Measurements from ENCODE around the gene PTGS1.

Gene PTGS1

DNA sequence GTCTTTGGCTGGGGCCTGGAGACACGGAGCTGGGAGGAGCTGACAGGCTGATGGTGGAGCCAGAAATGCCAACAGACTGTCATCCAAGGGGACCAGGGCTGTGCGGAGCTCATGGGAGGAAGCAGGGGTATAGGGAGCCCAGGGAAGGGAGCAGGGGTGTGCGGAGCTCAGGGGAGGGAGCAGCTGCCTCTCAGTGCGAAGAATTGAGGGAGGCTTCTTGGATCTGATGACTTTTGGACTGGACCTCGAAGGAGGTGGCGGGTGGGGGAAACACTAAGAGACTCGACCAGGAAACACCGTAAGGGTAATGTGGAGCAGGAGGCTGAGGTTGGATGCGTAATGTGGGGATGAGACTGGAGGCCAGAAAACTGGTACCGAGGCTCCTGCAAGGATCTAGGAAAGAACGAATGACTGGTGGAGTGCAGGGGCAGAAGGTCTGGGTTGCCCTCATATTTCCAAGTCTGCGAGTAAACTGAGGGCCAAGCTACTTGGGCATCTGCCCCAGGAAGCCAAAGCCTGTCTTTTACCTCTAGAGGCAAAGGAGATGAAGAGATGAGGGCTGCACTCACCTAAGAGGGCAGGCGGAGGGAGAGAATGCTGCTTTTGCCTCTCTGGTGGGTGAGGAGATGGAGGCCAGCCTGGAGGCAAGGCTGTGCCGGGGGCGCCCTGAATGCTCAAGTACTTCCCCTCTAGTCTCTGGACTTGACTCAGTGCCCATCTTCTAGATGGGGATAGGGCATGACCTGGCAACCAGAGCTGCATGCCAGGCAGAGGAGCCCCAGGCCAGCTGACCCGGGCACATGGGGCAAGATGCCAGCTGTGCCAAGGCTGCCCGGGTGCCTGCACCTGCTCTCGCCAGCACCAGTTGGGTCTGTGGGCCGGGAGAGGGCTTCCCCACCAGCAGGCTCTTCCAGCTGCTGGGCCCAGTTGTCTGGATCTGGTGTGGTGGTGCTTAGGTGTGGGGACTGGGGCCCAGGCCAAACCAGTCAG is 2.3 kb downstream of the PTGS1 start:
- POLR2A ChIA-PET = no interaction called here
- CTCF ChIA-PET = no interaction called here
- TF ChIP-seq FOXA1 (IDR thresholded peaks at IDR 0.05) (no peak), LEF1 (IDR thresholded peaks at IDR 0.05; ENCODE audit: borderline replicate concordance) (no peak), CTBP1 (IDR thresholded peaks at IDR 0.05; ENCODE audit: borderline replicate concordance) (no peak), ARNT (IDR thresholded peaks at IDR 0.05) (no peak), HDGF (IDR thresholded peaks at IDR 0.05; ENCODE audit: borderline replicate concordance) (no peak), SP1 (IDR thresholded peaks at IDR 0.05) (no peak), ELF4 (IDR thresholded peaks at IDR 0.05) (no peak), FOXM1 (IDR thresholded peaks at IDR 0.05; ENCODE audit: borderline replicate concordance) (no peak), NFRKB (IDR thresholded peaks at IDR 0.05) (no peak), L3MBTL2 (conservative IDR thresholded peaks at IDR 0.05) (no peak), TARDBP (IDR thresholded peaks at IDR 0.05) (no peak), SUZ12 (IDR thresholded peaks at IDR 0.05) (no peak), BHLHE40 (IDR thresholded peaks at IDR 0.05; ENCODE audit: borderline replicate concordance) (no peak), FOXK2 (IDR thresholded peaks at IDR 0.05) (no peak), ZNF384 (IDR thresholded peaks at IDR 0.05) (no peak)
- TF ChIP-seq, protein P1, sequence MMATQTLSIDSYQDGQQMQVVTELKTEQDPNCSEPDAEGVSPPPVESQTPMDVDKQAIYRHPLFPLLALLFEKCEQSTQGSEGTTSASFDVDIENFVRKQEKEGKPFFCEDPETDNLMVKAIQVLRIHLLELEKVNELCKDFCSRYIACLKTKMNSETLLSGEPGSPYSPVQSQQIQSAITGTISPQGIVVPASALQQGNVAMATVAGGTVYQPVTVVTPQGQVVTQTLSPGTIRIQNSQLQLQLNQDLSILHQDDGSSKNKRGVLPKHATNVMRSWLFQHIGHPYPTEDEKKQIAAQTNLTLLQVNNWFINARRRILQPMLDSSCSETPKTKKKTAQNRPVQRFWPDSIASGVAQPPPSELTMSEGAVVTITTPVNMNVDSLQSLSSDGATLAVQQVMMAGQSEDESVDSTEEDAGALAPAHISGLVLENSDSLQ (IDR thresholded peaks at IDR 0.05) = no peak
- DNase-seq (ENCODE audit: extremely low spot score) = no peak

DNA sequence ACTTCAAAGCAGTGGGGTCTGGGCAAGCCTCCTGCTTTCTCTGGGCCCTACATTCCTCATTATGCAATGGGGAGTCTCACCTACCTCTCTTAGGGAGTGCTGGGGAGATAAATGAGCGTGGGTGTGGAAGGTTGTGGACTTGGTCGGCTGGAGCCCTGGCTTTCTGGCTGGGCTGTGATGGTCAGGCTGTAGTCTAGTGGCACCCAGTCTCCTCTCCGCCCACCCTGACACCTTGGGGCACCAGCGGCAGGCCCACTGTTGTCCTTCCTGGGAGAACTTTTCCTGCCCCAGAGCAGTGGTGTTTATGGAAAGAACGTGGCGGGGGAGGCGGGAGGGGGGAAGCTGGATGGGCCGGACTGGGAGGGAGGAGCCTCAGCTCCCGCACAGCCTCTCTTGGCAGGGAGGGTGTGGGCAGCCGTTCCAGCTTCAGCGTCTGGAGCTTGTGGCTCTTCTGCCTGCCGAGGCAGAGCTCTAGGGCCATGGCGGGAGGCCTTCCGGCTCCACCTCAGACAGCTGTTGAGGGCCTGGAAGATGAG is 4.1 kb downstream of the PTGS1 start:
- CTCF ChIA-PET = no interaction called here
- POLR2A ChIA-PET = no interaction called here
- TF ChIP-seq LEF1 (IDR thresholded peaks at IDR 0.05; ENCODE audit: borderline replicate concordance) = no peak
- no peak for TF ChIP-seq TARDBP (IDR thresholded peaks at IDR 0.05)
- TF ChIP-seq, protein P1 (IDR thresholded peaks at IDR 0.05) = no peak
- TF ChIP-seq FOXA1 (IDR thresholded peaks at IDR 0.05) = no peak
- TF ChIP-seq HDGF (IDR thresholded peaks at IDR 0.05; ENCODE audit: borderline replicate concordance) = no peak
- no peak for TF ChIP-seq CTBP1 (IDR thresholded peaks at IDR 0.05; ENCODE audit: borderline replicate concordance)
- no peak for TF ChIP-seq NFRKB (IDR thresholded peaks at IDR 0.05)
- TF ChIP-seq SUZ12 (IDR thresholded peaks at IDR 0.05) = no peak
- no peak for TF ChIP-seq ZNF384 (IDR thresholded peaks at IDR 0.05)
- TF ChIP-seq SP1 (IDR thresholded peaks at IDR 0.05) = no peak
- no peak for TF ChIP-seq ELF4 (IDR thresholded peaks at IDR 0.05)
- DNase-seq (ENCODE audit: extremely low spot score) = peak; percentile 37

DNA sequence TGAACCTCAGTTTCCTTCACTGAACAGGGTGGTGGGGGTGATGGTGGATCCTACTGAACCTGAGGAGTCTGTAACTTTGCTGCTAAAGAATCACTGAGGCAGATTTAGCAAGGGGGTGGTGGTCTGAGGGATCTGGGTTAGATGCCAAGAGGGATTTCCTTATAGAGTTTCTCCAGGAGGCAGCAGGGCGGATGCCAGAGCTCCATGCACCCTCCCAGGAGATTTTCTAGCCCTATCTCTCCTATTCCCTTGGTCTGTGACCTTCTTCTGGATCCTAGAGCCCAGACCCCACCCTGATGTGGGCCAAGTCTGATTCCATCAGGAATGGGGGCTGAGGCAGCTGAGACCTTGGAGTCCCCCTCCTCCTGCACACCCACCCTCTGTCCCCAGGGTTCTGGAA is 6.0 kb downstream of the PTGS1 start:
- CTCF ChIA-PET = no interaction called here

DNA sequence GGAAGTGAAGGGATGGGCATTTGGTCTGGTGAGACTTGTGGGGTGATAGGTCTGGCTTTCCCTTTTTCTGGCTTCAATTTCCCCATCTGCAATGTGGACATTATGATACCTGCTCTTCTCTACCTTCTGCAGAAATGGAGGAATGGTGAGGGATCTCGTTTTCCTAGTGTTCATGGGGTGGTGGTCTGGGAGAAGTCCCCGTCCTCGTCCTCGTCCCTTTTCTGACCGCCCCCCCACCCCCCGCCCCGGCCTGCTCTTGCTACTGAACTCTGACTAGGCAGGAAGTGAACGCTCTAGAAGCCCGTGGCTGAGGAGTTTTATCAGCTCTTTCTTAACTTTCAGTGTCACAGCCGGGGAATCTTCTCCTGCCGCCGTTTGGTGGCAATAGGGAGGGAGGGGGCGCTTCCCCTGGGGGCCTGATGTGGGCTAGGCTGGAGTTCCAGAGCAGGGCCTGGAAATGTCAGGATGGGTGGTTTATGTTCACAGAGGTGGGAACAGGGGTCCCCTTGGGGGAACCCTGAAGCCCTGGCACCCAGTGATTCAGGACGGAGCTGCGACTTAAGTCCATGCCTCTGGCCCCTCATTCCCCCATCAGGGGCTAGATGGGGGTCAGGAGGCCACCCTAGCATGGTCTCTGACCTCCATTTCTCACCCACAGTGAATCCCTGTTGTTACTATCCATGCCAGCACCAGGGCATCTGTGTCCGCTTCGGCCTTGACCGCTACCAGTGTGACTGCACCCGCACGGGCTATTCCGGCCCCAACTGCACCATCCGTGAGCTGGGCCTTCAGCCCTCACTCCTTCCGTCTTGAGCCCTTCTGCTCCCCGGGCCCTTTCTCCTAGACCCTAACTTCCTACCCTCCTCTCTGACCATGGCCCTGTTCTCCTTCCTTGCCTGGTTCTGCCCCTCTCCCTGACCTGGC is 6.7 kb downstream of the PTGS1 start:
- CTCF ChIA-PET = no interaction called here
- DNase-seq (ENCODE audit: extremely low spot score) = no peak

More for the DNA sequence above, 6.0 kb downstream of the PTGS1 start:
- POLR2A ChIA-PET = no interaction called here
- TF ChIP-seq BHLHE40 (IDR thresholded peaks at IDR 0.05; ENCODE audit: borderline replicate concordance) (no peak), HDGF (IDR thresholded peaks at IDR 0.05; ENCODE audit: borderline replicate concordance) (no peak), FOXM1 (IDR thresholded peaks at IDR 0.05; ENCODE audit: borderline replicate concordance) (no peak), ELF4 (IDR thresholded peaks at IDR 0.05) (no peak), SP1 (IDR thresholded peaks at IDR 0.05) (no peak), SUZ12 (IDR thresholded peaks at IDR 0.05) (no peak), LEF1 (IDR thresholded peaks at IDR 0.05; ENCODE audit: borderline replicate concordance) (no peak), FOXA1 (IDR thresholded peaks at IDR 0.05) (no peak), NFRKB (IDR thresholded peaks at IDR 0.05) (no peak), FOXK2 (IDR thresholded peaks at IDR 0.05) (no peak), ZNF384 (IDR thresholded peaks at IDR 0.05) (no peak), ARNT (IDR thresholded peaks at IDR 0.05) (no peak), CTBP1 (IDR thresholded peaks at IDR 0.05; ENCODE audit: borderline replicate concordance) (no peak)
- TF ChIP-seq, protein P1 (IDR thresholded peaks at IDR 0.05) = no peak
- no peak for DNase-seq (ENCODE audit: extremely low spot score)

DNA sequence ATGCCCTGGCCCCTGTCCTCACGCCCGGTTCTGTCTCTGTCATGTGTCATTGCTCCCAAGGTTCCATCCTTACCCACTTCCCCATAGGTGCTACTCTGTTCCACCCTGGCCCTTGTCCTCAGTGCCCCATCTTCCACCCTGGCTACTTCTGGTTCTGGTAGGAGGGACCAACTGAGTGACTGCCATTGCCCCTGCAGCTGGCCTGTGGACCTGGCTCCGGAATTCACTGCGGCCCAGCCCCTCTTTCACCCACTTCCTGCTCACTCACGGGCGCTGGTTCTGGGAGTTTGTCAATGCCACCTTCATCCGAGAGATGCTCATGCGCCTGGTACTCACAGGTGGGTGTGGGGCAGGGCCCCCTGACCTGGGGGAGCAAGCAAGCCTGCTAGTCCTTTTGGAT is 7.4 kb downstream of the PTGS1 start:
- no peak for DNase-seq (ENCODE audit: extremely low spot score)
- POLR2A ChIA-PET = no interaction called here
- CTCF ChIA-PET = no interaction called here
- TF ChIP-seq FOXK2 (IDR thresholded peaks at IDR 0.05) (no peak), ELF4 (IDR thresholded peaks at IDR 0.05) (no peak)

More for the DNA sequence above, 6.7 kb downstream of the PTGS1 start:
- no peak for TF ChIP-seq HDGF (IDR thresholded peaks at IDR 0.05; ENCODE audit: borderline replicate concordance)
- TF ChIP-seq TARDBP (IDR thresholded peaks at IDR 0.05) = no peak
- no peak for TF ChIP-seq CTBP1 (IDR thresholded peaks at IDR 0.05; ENCODE audit: borderline replicate concordance)
- no peak for TF ChIP-seq ARNT (IDR thresholded peaks at IDR 0.05)
- TF ChIP-seq BHLHE40 (IDR thresholded peaks at IDR 0.05; ENCODE audit: borderline replicate concordance) = no peak
- TF ChIP-seq SUZ12 (IDR thresholded peaks at IDR 0.05) = no peak
- no peak for TF ChIP-seq FOXK2 (IDR thresholded peaks at IDR 0.05)
- POLR2A ChIA-PET = no interaction called here

Data from HEK293T (cell line).